ENCODE measurements around the gene DCP1B.

DNA sequence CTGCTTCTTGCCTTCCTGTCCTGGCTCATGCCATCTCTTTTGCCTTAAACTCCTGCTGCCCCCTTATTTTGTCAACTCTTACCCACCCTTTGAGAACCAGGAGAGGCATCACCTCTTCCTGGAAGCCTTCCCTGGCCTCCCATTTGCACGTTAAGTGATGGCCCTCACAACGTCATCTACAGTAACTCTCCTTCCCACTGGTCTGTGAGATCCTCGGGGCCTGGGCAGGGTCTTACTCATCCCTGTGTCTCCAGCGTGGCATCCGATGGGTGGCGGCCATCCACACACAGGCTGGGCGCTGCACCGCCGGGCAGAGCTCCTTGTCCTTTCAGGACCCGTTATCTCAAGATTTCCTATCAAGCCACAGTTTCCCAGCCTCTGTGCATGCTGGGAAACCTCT, 69.0 kb downstream of the DCP1B start:
- TF ChIP-seq POLR2A (IDR thresholded peaks at IDR 0.05) (no peak), POLR2AphosphoS5 (IDR thresholded peaks at IDR 0.05) (no peak)
- TF ChIP-seq, protein P1, sequence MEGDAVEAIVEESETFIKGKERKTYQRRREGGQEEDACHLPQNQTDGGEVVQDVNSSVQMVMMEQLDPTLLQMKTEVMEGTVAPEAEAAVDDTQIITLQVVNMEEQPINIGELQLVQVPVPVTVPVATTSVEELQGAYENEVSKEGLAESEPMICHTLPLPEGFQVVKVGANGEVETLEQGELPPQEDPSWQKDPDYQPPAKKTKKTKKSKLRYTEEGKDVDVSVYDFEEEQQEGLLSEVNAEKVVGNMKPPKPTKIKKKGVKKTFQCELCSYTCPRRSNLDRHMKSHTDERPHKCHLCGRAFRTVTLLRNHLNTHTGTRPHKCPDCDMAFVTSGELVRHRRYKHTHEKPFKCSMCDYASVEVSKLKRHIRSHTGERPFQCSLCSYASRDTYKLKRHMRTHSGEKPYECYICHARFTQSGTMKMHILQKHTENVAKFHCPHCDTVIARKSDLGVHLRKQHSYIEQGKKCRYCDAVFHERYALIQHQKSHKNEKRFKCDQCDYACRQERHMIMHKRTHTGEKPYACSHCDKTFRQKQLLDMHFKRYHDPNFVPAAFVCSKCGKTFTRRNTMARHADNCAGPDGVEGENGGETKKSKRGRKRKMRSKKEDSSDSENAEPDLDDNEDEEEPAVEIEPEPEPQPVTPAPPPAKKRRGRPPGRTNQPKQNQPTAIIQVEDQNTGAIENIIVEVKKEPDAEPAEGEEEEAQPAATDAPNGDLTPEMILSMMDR (IDR thresholded peaks at IDR 0.05), result no peak

Data from breast epithelium (tissue), 3 donors.